NCI-H2227 (cell line): ENCODE data around the gene ARL4A.
A peak's percentile ranks its signal among the peaks of the same experiment; 100 is the strongest.
"Not testable (repeated sequence)": the region's sequence is repeated elsewhere in the genome, so short reads cannot be mapped to it uniquely, and the experiment has no call there.

ENCODE experiments used
- DNase-seq: peaks from one replicate; lab custom pipeline; 2025; ENCODE audit not compliant: unreplicated experiment; lab: John Stamatoyannopoulos, UW

Gene ARL4A

GRCh38 chr7:12661581-12661980 is 25.9 kb upstream of the ARL4A start:
- no peak for DNase-seq

GRCh38 chr7:12670000-12670729 is 17.3 kb upstream of the ARL4A start:
- no peak for DNase-seq

GRCh38 chr7:12670743-12671520 is 16.5 kb upstream of the ARL4A start:
- DNase-seq: no peak

- DNase-seq: not testable (repeated sequence)
Observed at GRCh38 chr7:12673436-12673835, 14.0 kb upstream of the ARL4A start.

- no peak for DNase-seq
Observed at GRCh38 chr7:12674053-12674452, 13.4 kb upstream of the ARL4A start.

GRCh38 chr7:12674861-12675260 is 12.6 kb upstream of the ARL4A start:
- no peak for DNase-seq

GRCh38 chr7:12683678-12684585 is 3.5 kb upstream of the ARL4A start:
- DNase-seq: no peak

- DNase-seq: no peak
Observed at GRCh38 chr7:12684733-12685132, 2.7 kb upstream of the ARL4A start.

- peak; percentile 84 for DNase-seq
Observed at GRCh38 chr7:12685550-12685949, 1.9 kb upstream of the ARL4A start.

- DNase-seq: peak; percentile 95
Observed at GRCh38 chr7:12686234-12686890, 1.1 kb upstream of the ARL4A start.

- DNase-seq: no peak
Observed at GRCh38 chr7:12687718-12688171, 312 bp downstream of the ARL4A start.

GRCh38 chr7:12688485-12689170 is 1.2 kb downstream of the ARL4A start:
- DNase-seq: not testable (repeated sequence)

- no peak for DNase-seq
Observed at GRCh38 chr7:12689451-12689850, 2.0 kb downstream of the ARL4A start.

- DNase-seq: no peak
Observed at GRCh38 chr7:12690041-12690878, 2.8 kb downstream of the ARL4A start.

GRCh38 chr7:12691388-12691787 is 4.0 kb downstream of the ARL4A start:
- not testable (repeated sequence) for DNase-seq

- DNase-seq: no peak
Observed at GRCh38 chr7:12692035-12692434, 4.6 kb downstream of the ARL4A start.

- no peak for DNase-seq
Observed at GRCh38 chr7:12692479-12693259, 5.2 kb downstream of the ARL4A start.

GRCh38 chr7:12694817-12695216 is 7.4 kb downstream of the ARL4A start:
- no peak for DNase-seq

GRCh38 chr7:12695965-12696364 is 8.5 kb downstream of the ARL4A start:
- DNase-seq: no peak
